B cell (primary cell): ENCODE measurements around the gene CHMP1B.

Experiments
- CTCF ChIP-seq: fragments of 200-600 bp; IDR thresholded peaks from one replicate; pipeline ENCODE4 v1.8.0; 2022; ENCODE audit warnings: antibody characterized with exemption, mild to moderate bottlenecking
- EZH2 ChIP-seq: IDR thresholded peaks from 2 replicates; pipeline ENCODE4 v1.6.1; 2012; ENCODE audit warnings: borderline replicate concordance, low read depth, mild to moderate bottlenecking, moderate library complexity, low read length; ENCODE audit not compliant: insufficient read depth, poor library complexity, severe bottlenecking

DNA sequence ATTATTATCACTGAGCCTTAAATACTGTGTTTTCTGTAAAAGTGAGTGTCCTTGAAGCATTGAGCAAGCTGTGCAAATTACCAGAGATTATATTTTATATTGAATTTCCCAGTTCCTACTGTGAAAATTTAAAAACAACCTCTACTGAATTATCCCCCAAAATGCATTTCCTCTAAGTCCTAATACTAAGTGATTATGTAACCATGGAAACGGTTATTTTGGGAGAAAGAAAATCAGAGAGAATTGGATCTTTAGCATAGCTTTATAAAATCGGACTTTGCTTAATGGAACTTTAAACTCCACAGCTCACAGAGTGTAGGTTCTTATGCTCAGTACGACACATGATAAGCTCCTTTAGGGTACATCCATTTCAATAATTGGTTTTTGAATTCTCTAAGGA is 19.3 kb upstream of the CHMP1B start:
- no peak for TF ChIP-seq CTCF
- no peak for TF ChIP-seq EZH2
